IMR-90 (cell line): ENCODE measurements around the gene SLC22A12.

Source experiments
- BHLHE40 ChIP-seq: fragments of 150-350 bp; IDR thresholded peaks from 2 replicates; pipeline ENCODE4 v1.6.1; 2016; ENCODE audit warnings: mild to moderate bottlenecking, low read depth, low read length
- CEBPB ChIP-seq: IDR thresholded peaks from 2 replicates; pipeline ENCODE4 v1.6.1; 2012; ENCODE audit warnings: low read depth, low read length, improper control_type of control experiment
- CTCF ChIP-seq: conservative IDR thresholded peaks from 2 replicates; pipeline ENCODE4 v1.5.1; 2012; ENCODE audit warnings: mild to moderate bottlenecking, low read depth, low read length, improper control_type of control experiment
- MAFK ChIP-seq: IDR thresholded peaks from 2 replicates; pipeline ENCODE4 v1.6.1; 2012; ENCODE audit warnings: low read depth, low read length, improper control_type of control experiment
- MAZ ChIP-seq: IDR thresholded peaks from 2 replicates; pipeline ENCODE4 v1.6.1; 2012; ENCODE audit warnings: low read depth, mild to moderate bottlenecking, low read length, improper control_type of control experiment, moderate library complexity, borderline replicate concordance
- MXI1 ChIP-seq: IDR thresholded peaks from 2 replicates; pipeline ENCODE4 v1.6.1; 2012; ENCODE audit warnings: low read depth, mild to moderate bottlenecking, low read length, moderate library complexity, borderline replicate concordance
- NFE2L2 ChIP-seq: fragments of 150-350 bp; IDR thresholded peaks from 2 replicates; pipeline ENCODE4 v1.6.1; 2016; ENCODE audit warnings: low read depth, mild to moderate bottlenecking, low read length
- POLR2A ChIP-seq: IDR thresholded peaks from 2 replicates; pipeline ENCODE4 v1.6.1; 2012; ENCODE audit warnings: mild to moderate bottlenecking, low read depth, low read length
- RAD21 ChIP-seq: IDR thresholded peaks from 2 replicates; pipeline ENCODE4 v1.6.1; 2012; ENCODE audit warnings: low read length, improper control_type of control experiment
- RCOR1 ChIP-seq: IDR thresholded peaks from 2 replicates; pipeline ENCODE4 v1.6.1; 2012; ENCODE audit warnings: mild to moderate bottlenecking, low read length, improper control_type of control experiment; ENCODE audit not compliant: insufficient replicate concordance
- RFX5 ChIP-seq: IDR thresholded peaks from 2 replicates; pipeline ENCODE4 v1.8.0; 2012; ENCODE audit warnings: low read depth, mild to moderate bottlenecking, low read length, moderate library complexity
- USF2 ChIP-seq: fragments of 150-350 bp; IDR thresholded peaks from 2 replicates; pipeline ENCODE4 v1.6.1; 2017; ENCODE audit warnings: mild to moderate bottlenecking, antibody characterized with exemption, low read length, low read depth

- TF ChIP-seq CTCF (no peak), NFE2L2 (no peak), POLR2A (no peak), MAFK (no peak), USF2 (no peak), RFX5 (no peak), RAD21 (no peak), RCOR1 (no peak), MAZ (no peak), CEBPB (no peak), MXI1 (no peak), BHLHE40 (no peak)
Observed at GRCh38 chr11:64610596-64610995, 19.6 kb downstream of the SLC22A12 start.
